Measurements from ENCODE around the gene ACR.
A peak's percentile ranks its signal among the peaks of the same experiment; 100 is the strongest.

The ACR gene

GRCh38 chr22:50737728-50738648 is at the start of gene ACR:
Gene ACR (plus strand): TSS chr22:50738204. CDS start chr22:50738236, 32 bp downstream.
- no peak for DNase-seq

GRCh38 chr22:50688448-50688847 is 49.6 kb upstream of the ACR start:
- DNase-seq = no peak

GRCh38 chr22:50691521-50691920 is 46.5 kb upstream of the ACR start:
- DNase-seq = peak; percentile 37

- no peak for DNase-seq
These were observed 44.5 kb upstream of the ACR start for GRCh38 chr22:50693462-50693861.

- DNase-seq = no peak
These were observed 43.9 kb upstream of the ACR start for GRCh38 chr22:50694099-50694605.

GRCh38 chr22:50694766-50695420 is 43.1 kb upstream of the ACR start:
- DNase-seq = no peak

- no peak for DNase-seq
These were observed 42.4 kb upstream of the ACR start for GRCh38 chr22:50695421-50696250.

- no peak for DNase-seq
These were observed 41.7 kb upstream of the ACR start for GRCh38 chr22:50696251-50696798.

GRCh38 chr22:50696799-50697561 is 41.0 kb upstream of the ACR start:
- DNase-seq = peak; percentile 15

GRCh38 chr22:50697667-50698506 is 40.1 kb upstream of the ACR start:
- DNase-seq = no peak

GRCh38 chr22:50698546-50698945 is 39.5 kb upstream of the ACR start:
- no peak for DNase-seq

- no peak for DNase-seq
These were observed 38.8 kb upstream of the ACR start for GRCh38 chr22:50699001-50699755.

- DNase-seq = no peak
These were observed 38.1 kb upstream of the ACR start for GRCh38 chr22:50699756-50700386.

GRCh38 chr22:50700387-50701075 is 37.5 kb upstream of the ACR start:
- no peak for DNase-seq

GRCh38 chr22:50701076-50701419 is 37.0 kb upstream of the ACR start:
- no peak for DNase-seq

- no peak for DNase-seq
These were observed 36.4 kb upstream of the ACR start for GRCh38 chr22:50701428-50702154.

- DNase-seq = no peak
These were observed 35.7 kb upstream of the ACR start for GRCh38 chr22:50702261-50702671.

All from HCEC 1CT (cell line).